Measurements from ENCODE around the gene RABAC1.
"Not testable (repeated sequence)": the region's sequence is repeated elsewhere in the genome, so short reads cannot be mapped to it uniquely, and the experiment has no call there.

DNA sequence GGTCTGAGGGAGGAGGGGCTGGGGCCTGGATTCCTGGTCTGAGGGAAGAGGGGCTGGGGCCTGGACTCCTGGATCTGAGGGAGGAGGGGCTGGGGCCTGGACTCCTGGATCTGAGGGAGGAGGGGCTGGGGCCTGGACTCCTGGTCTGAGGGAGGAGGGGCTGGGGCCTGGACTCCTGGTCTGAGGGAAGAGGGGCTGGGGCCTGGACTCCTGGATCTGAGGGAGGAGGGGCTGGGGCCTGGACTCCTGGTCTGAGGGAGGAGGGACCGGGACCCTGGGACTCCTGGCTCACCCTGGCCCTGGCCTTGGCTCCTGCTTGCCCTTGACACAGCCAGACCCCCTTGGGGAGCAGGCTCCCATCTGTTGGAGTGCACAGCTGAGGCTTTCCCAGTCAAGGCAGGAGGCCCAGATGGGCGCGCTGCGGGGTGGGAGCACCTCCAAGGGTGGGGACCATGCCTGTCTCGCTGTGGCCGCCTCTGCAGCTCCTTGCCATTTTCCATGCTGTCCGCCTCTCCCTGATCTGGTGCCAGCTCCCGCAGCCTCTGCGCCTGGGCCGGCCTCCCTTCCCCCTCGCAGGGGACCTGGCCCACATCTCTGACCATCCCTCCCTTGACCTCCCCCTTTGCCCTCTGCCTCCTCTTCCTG, 32.9 kb upstream of the RABAC1 start:
- not testable (repeated sequence) for TF ChIP-seq POLR2A (IDR thresholded peaks at IDR 0.05; ENCODE audit: low read length); GATA1 (IDR thresholded peaks at IDR 0.05; ENCODE audit: low read depth, low read length)

Measured in erythroblast (primary cell).